Gastrocnemius medialis (tissue), 4 donors: ENCODE measurements around the gene SH2B3.

Experiments used
- CTCF ChIP-seq, 5 experiments: fragments of 450-650 bp in 3 of 5; fragments of 200-600 bp in 2 of 5; sonication (generic) in 2 of 5; IDR thresholded peaks in 4 of 5; conservative IDR thresholded peaks in 1 of 5; 1 replicate in 4 of 5; 2 replicates in 1 of 5; pipeline ENCODE4 v1.5.1; 2016 to 2019; ENCODE audit warnings: antibody characterized with exemption in 5 of 5, mild to moderate bottlenecking in 3 of 5, moderate library complexity in 3 of 5
- POLR2A ChIP-seq, 2 donors: fragments of 450-650 bp; IDR thresholded peaks; one replicate each; pipeline ENCODE4 v1.6.1; 2017; ENCODE audit warnings: antibody characterized with exemption in 2 of 2, mild to moderate bottlenecking in 2 of 2, moderate library complexity in 2 of 2

- no peak for TF ChIP-seq CTCF (IDR thresholded peaks at IDR 0.05 in 4 of 5, conservative IDR thresholded peaks at IDR 0.05 in 1 of 5)
- TF ChIP-seq POLR2A (IDR thresholded peaks at IDR 0.05): no peak
These were observed 38.0 kb upstream of the SH2B3 start for GRCh38 chr12:111367661-111368221.
